Neural cell (in vitro differentiated cells): Measurements from ENCODE around the gene DUOXA1.

Source experiments
- EP300 ChIP-seq: fragments of 450-650 bp; conservative IDR thresholded peaks from 2 replicates; pipeline ENCODE4 v1.6.1; 2014; ENCODE audit warnings: antibody characterized with exemption, mild to moderate bottlenecking, moderate library complexity; ENCODE audit not compliant: poor library complexity, severe bottlenecking
- EZH2 ChIP-seq: fragments of 200-600, 300-800 bp; shearing (Covaris generic), sonication (generic); IDR thresholded peaks from 2 replicates; pipeline ENCODE4 v1.6.1; 2014; ENCODE audit warnings: antibody characterized with exemption, low read length, borderline replicate concordance, mild to moderate bottlenecking; ENCODE audit not compliant: insufficient read depth, poor library complexity, severe bottlenecking
- MXI1 ChIP-seq: fragments of 450-650 bp; conservative IDR thresholded peaks from 2 replicates; pipeline ENCODE4 v1.6.1; 2014; ENCODE audit warnings: antibody characterized with exemption, mild to moderate bottlenecking; ENCODE audit not compliant: poor library complexity, severe bottlenecking
- POLR2AphosphoS5 ChIP-seq: IDR thresholded peaks from 2 replicates; pipeline ENCODE4 v1.6.1; 2012
- RAD21 ChIP-seq: fragments of 450-650 bp; conservative IDR thresholded peaks from 2 replicates; pipeline ENCODE4 v1.6.1; 2014; ENCODE audit warnings: antibody characterized with exemption, mild to moderate bottlenecking, moderate library complexity
- REST ChIP-seq: IDR thresholded peaks from 2 replicates; pipeline ENCODE4 v1.6.1; 2012; ENCODE audit warnings: borderline replicate concordance
- SMC3 ChIP-seq: fragments of 450-650 bp; conservative IDR thresholded peaks from 2 replicates; pipeline ENCODE4 v1.6.1; 2014; ENCODE audit warnings: antibody characterized with exemption, mild to moderate bottlenecking, moderate library complexity; ENCODE audit not compliant: poor library complexity
- TAF1 ChIP-seq: IDR thresholded peaks from 2 replicates; pipeline ENCODE4 v1.6.1; 2012; ENCODE audit warnings: low read depth
- TF ChIP-seq, protein P1 (sequence below): fragments of 450-650 bp; IDR thresholded peaks from 2 replicates; pipeline ENCODE4 v1.5.1; 2014; ENCODE audit warnings: antibody characterized with exemption, mild to moderate bottlenecking, moderate library complexity; ENCODE audit not compliant: poor library complexity, severe bottlenecking

GRCh38 chr15:45137703-45138102, 8.0 kb upstream of the DUOXA1 start:
- TF ChIP-seq, protein P1, sequence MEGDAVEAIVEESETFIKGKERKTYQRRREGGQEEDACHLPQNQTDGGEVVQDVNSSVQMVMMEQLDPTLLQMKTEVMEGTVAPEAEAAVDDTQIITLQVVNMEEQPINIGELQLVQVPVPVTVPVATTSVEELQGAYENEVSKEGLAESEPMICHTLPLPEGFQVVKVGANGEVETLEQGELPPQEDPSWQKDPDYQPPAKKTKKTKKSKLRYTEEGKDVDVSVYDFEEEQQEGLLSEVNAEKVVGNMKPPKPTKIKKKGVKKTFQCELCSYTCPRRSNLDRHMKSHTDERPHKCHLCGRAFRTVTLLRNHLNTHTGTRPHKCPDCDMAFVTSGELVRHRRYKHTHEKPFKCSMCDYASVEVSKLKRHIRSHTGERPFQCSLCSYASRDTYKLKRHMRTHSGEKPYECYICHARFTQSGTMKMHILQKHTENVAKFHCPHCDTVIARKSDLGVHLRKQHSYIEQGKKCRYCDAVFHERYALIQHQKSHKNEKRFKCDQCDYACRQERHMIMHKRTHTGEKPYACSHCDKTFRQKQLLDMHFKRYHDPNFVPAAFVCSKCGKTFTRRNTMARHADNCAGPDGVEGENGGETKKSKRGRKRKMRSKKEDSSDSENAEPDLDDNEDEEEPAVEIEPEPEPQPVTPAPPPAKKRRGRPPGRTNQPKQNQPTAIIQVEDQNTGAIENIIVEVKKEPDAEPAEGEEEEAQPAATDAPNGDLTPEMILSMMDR, result no peak
- TF ChIP-seq POLR2AphosphoS5 (no peak), RAD21 (no peak), EP300 (no peak), EZH2 (no peak), REST (no peak), SMC3 (no peak), MXI1 (no peak), TAF1 (no peak)
